Right renal cortex interstitium (tissue), 3 donors: ENCODE results near the gene FSCN2. TPM values are rescaled to one million over a fixed set of nuclear protein-coding genes. Genes with fewer than 3 reads are reported as not detected.
A peak's percentile ranks its signal among the peaks of the same experiment; 100 is the strongest.

Experiments used
- DNase-seq, 3 donors: peaks; one replicate each; pipeline ENCODE4 v3.0.0-alpha.2; 2013; ENCODE audit warnings: low read depth in 3 of 3, low spot score in 2 of 3
- polyA plus RNA-seq, 3 donors: library from polyadenylated mRNA; unstranded; fragments of 120-200 nt; gene quantifications; one replicate each; pipeline ENCODE4 v1.2.1, GENCODE V29; 2013; ENCODE audit not compliant: insufficient read length in 3 of 3

FSCN2 gene
- polyA plus RNA-seq, 3 donors: 1.00 to 1.2 (median 1.1) TPM

DNA sequence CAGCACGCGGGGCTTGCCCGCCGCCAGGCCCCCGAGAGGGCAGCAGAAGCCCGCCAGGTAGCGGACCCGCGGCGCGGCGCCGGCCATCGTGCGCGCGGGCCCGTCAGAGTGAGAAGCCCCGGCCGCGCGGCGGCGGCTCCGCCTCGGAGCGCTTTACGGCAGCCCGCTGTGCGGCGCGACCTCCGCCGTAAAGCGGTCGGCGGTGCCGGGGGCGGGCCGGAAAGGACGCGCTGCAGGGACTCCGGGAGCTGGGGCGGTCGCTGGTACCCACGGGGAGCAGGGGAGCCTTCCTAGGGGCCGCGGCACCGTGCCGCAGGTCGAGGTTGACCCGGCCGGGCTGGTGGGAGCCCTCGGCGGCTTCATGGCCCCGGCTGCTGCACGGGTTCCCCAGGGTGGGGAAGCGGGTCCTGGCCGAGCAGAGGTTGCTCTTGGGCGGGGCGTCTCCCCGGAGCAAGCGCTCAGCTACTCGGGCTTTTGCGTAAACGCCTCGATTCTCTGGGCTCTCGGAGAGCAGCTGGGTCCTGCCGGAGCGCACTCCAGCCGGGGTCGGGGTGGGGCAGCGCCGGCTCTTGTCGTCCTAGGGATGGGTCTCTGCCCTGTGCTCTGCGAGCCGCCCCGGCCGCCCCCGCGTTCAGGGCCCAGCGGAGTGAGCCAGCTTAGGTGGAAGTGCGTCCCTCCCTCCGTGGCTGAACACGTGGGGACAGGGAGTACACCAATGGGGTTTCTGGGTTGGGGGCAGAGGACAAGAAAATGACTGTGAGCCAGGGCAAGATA lies 24.3 kb downstream of the FSCN2 start, which contains the start of gene FAAP100:
FAAP100 (minus strand) TSS at position 110 of the 774 bp plus-strand sequence; CDS start at position 87, 23 bp downstream.
- DNase-seq: peak in 1 of 3 donors; percentile 72

DNA sequence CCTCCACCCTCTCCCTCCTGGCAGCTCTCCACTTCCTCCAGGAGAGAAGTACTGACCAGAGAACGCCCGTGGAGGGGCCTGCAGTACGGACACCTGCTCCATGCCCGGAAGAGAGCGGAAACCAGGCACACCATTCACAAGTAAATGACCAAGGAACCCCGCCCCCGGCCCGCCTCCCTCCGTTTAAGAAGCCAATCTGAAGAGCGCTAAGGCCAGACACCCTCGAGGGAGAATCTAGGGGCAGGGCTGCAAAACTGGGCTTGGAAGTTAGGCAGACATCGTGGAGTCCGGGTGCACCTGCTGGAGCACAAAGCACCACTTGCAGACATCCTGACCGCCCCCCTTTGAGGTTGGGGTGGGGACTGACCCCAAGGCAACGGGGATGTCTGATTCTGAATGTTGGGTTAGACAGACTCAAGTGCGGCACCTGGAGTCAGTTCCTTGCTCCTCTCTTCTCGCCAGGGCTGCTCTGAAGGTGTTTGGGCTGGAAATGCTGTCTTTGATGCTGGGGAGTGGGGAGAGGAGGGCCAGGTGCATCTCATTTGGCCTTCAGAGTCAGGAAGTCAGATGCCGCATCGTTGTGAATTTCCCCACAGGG lies 24.9 kb downstream of the FSCN2 start:
- no peak for DNase-seq

DNA sequence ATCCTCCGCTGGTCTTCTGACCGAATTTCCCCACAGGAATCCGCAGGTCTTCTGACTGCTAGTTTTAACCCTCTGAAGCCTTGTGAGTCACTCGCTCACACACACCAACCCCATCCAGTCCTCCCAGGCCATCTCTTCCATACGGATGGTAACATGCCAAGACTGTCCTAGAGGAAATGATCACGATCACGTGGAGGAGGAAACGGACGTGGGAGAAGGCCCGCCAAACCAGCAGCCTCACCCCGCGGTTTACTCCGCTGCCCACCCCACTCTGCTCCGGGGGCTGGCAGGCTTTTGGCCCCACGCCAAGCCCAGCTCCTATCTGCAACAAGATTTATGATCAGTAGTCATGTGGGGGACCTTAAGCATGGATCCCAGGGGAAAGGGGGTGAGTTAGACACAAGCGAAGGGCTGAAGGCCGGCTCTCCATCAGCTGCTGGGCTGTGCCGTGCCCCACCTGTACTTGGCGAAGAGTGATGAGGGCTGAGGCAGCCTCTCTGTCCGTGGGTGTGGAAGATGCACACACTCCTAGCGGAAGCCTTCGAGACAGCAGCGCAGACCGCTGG lies 25.5 kb downstream of the FSCN2 start:
- DNase-seq: no peak

DNA sequence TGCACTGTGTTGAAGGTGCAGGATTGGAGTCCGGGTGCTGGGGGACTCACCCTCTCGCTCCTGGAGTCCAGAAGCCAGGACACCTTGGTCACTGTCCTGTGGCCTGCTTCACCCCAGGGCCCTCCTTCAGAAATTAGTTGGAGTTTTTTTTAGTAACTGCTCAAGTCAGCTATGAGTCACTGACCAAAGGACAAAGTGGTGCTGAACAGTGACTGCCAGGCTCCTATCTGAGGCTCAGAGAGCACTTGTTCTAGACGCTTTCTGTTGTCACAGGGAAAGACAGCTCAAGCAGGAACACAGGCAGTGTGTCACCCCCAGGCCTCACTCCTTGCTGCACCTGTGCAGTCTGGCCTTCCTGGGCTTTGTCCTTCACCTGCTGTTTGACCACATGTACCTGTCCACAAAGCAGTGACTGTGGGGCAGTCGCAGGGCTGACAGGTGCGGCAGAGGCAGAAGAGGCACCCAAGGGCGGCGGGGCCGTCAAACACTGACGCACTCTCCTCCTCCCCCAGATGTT lies 28.1 kb downstream of the FSCN2 start:
- no peak for DNase-seq

DNA sequence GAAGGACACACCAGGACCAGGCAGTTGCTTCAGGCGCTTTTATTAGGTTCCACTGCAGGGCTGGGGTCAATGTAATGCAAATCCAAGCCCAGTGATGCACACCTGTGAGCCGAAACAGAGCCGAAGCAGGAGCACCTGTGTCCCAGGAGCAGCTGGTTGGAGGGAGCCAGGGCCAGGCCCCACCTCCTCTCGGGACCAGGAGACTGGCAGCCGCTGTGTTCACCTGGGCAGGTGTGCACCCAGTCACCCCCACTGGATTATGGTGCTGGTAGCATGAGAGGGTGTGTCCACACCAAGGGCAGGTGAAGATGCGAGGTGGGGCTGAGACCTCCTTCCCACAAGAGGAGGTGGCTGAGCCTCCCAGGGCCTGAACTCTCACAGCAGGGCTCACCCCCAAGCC lies 28.7 kb downstream of the FSCN2 start:
- DNase-seq: no peak

DNA sequence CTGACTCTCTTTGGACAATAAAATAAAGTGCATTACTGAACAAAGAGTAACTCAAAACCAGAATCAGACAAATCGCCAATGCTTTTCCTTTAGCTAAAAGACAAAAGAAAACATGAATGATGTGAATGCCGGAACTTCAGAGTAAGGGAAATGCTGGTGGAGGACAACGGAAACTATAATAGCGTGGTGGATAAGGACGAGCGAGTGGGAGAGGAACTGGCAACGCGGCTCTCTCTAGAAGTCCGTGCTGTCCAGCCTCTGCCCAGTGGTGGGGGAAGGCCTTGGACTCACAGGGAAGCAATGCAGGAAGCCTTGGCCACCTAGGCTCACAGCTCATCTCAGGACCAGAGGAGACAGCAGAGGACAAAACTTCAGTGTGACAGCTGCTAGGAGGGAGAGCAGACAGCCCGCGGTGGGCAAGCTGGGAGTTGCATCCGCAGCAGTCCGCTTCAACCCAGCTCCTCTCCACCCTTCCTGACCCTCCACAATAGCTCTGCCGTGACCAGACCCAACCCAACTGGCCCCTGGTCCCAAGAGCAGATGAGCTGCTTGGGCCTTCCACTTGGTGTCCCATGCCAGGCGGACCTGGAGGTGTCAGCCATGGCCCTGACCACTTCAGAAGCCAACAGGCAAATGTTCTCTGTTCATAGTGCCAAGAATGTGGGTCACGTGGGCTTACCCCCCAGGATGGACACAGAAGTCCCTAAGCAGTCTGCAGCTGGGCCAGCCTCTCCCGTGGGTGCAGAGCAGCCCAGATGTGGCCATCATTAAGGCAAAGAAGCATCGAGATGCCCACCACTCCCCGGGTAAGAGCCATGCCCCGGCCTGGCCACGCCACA lies 29.3 kb downstream of the FSCN2 start:
- DNase-seq: no peak

DNA sequence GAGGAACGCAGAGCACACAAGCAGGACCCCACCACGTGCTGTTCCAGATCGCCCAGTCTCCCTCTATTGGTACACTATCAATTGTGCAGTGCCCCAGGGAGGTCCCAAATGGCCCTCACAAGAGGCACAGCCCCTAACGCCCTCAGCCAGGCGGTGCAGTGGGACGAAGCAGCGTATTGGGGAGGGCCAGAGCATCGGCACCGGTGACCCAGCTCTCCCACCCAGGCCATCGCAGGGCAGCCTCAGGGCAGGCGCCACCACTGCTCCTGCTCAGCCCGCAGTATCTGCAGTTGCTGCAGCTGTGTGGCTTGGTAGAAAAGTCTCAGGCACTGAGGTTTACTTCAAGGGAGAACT lies 29.9 kb downstream of the FSCN2 start:
- DNase-seq: no peak

DNA sequence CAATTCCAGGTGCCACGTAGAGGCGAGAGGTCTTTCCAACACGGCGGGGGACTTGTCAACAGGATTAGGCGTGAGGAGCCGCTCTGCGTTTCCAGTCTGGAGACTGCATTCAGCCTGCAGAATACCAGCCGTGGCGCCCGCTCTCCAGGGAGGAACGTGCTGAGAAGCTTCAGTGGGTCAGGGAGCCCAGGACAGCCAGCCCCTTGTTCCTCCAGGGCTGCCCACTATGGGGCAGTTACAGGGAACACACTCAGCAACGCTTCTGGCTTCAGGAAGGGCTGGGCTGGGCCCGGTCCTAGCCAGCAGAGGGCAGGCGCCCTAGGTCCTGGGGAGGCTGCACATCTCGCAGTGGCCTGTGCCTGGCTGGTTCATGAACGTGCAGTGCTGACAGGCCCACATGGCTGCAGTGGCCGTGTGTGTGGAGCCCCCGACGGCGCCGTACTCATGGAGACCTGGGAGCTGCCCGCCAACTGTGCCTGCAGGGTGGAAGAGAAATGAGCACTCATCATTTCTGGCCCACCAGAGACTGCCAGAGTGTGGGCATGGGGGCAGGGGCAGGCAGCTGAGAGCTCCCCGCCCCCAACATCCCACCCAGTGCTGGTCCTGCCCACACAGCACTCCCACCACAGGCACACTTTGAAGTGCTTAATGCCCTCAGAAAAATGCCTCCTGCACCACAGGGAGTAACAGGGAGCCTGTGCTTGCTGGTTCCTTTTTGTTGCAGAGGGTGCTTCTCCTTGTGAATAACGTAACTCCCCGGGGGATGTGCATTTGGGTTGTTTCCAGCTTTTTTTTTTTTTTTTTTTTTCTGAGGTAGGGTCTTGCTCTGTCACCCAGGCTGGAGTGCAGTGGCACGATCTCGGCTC lies 31.0 kb downstream of the FSCN2 start:
- no peak for DNase-seq

DNA sequence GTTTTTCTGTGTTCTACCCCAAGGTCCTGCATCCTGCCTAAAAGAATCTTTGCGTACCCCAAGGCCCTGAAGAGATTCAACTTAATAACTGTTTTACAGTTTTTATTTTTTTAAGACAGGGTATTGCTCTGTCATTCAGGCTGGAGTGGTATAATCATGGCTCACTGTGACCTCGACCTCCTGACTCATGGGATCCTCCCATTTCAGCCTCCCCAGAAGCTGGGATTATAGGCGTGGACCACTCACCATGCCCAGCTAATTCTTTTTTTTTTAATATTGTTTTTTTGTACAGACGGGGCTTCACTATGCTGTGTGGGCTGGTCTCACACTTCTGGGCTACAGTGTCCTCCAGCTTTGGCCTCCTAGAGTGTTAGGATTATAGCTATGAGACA lies 33.3 kb downstream of the FSCN2 start:
- DNase-seq: no peak

DNA sequence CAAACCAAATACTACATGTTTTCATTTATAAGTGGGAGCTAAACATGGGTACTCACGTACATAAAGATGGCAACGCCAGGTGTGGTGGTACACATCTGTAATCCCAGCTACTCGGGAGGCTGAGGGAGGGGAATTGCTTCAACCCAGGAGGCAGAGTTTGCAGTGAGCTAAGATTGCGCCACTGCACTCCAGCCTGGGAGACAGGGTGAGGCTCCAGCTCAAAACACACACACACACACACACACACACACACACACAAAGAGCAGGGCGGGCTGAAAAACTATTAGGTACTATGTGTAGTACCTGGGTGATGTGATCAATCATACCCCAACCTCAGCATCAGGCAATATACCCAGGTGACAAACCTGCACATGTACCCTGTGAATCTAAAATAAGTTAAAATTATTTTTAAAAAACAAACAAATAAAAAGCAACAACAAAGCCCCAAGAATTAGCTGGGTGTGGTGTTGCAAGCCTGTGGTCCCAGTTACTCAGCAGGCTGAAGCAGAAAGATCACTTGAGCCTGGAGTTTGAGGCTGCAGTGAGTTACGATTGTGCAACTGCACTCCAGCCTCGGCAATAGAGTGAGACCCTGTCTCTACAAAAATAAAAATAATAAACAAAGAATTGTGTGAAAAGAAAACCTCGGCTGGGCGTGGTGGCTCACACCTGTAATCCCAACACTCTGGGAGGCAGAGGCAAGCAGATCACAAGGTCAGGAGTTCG lies 35.8 kb downstream of the FSCN2 start:
- DNase-seq: no peak

DNA sequence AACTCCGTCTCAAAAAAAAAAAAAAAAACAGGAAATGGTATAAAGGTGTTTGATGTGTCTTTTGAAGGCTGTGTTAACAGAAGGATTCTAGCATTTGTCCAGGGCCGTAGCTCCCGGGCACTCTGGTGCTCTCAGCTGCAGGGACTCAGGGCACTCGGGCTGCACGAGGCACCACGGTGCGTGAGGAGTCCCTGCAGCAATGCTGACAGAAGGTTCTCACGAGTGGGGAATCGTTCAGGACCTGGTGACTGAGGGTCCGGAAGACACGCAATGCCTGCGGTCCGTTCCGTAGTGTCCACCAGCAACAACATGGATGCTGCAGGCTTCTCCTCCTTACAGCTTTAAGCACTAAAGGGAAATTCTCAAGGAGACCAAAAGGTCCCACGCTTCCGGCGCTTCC lies 36.6 kb downstream of the FSCN2 start:
- no peak for DNase-seq

DNA sequence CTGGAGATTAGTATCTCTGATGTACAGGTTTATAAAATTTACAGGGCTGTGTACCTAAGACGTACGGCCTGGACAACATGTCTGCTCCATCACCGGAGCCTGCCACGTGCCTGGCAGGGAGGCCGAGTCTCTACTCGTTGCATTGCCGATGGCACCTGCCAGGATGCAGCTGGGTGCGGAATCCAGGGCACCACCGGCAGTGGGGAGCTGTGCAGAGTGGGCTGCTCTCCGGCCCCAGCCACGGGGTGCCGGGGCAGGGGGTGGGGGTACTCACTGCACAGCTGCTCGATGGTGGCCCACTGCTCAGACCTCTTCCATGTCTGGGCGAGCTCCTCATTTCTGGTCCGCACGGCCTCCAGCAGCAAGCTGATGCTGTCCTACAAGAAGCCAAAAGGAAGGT lies 37.1 kb downstream of the FSCN2 start:
- no peak for DNase-seq

DNA sequence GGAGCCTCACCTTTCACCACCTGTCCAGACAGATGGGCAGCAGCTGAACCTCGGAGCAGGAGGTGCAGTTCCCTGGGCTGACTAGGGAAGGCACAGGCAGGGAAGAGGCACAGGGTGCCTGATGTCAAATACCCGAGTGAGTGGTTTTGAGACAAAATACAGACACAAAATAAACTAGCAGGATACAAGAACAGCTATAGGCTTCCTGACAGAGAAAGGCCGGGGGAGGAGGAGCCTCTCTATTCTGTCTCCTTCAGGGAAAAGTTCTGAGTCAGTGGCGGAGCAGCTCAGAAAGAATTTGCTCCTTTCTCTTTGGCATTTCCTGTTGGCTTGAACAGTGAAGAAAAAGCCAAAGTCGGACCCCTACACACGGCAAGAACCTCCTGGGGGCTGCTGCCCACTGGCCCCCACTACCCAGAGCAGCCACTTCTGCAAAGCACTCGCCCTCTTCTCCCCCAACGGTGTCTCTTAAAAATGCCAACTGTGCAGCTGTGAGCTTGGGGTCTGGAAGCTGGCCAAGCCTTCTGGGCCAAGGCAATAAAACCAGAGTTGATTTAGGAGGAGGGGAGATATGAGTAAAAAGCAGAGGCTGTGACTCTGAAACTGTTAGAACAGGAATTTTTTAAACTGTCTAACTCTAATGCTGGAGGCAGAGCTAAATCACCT lies 38.4 kb downstream of the FSCN2 start:
- peak in 1 of 3 donors; percentile 59 for DNase-seq

DNA sequence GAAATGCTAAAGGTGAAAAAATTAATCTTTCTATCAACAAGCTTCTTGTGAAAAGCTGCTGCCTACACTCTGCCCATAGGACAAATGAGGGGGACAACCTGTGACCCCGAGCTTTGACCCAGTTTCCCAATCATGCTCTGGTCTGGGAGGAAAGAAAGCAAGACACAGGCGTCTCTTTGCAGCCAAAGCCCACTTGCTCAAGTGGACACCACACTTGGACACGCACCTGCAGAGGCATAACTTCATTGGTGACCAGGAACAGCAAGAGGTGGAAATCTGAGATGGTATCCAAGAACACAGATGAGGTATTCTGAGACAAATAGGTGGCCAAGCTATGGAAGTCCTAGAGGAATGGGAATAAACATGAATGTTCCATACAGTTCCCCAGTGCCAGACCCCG lies 39.0 kb downstream of the FSCN2 start:
- DNase-seq: no peak

DNA sequence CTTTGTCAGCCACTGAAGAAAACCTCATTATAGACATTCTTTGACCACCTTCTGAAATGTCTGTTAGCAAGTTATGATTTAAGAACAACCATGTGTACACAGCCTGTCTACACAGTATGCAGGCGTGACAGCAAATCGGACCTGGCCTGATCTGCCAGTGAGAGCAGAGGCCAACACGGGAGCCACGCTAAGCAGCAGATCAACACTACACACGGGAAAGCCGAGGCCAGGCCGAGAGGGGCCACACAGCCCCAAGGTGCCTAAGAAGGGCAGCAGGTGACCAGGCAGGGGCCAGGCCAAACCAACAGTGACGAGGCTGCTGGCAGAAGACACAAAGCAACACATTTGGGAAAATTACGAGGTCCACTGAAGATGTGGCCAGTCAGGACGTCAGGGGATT lies 40.2 kb downstream of the FSCN2 start:
- DNase-seq: no peak

DNA sequence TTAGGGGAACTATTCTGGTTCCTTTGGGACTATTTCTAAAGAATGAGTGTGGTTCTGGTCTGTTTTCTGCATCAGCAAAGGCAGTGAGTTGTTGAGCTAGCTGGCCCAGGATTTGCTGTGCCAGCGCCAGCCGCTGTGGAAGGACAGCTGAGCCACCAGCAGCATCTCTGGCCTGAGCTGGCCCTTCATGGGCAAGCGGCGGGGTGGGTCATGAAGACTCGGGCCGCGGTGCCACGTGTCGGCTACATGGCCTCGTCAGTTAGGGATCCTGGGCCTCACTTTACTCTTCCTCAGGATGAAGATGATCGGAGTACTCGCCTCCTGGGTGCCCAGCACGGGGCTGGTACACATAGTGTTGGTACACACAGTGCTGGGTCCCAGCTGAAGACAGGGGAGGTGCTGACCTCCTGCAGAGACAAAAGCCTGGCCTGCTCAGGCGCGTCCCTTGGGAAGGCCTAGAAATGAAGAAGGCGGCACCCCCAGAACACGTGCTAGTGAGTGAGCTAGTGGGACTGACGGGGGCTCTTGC lies 41.9 kb downstream of the FSCN2 start:
- no peak for DNase-seq

DNA sequence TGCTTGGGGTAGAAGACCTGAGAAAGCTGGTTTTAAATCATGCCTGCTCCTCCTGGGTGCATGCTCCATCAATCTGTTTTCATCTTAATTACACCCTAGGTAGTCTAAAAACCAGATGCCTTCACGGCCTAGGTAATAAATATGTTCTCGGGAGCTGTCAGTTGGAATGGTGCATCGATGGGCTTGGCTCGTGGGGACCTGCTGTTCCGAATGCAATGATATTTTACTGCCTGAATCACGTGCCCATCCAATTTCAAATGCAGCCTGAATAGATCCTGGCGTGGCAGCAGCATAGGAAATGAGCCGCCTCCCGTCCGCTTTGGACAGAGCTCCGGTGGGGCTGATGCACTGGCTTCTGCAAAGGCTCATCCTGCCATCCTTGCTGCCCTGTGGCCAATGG lies 42.8 kb downstream of the FSCN2 start:
- no peak for DNase-seq

DNA sequence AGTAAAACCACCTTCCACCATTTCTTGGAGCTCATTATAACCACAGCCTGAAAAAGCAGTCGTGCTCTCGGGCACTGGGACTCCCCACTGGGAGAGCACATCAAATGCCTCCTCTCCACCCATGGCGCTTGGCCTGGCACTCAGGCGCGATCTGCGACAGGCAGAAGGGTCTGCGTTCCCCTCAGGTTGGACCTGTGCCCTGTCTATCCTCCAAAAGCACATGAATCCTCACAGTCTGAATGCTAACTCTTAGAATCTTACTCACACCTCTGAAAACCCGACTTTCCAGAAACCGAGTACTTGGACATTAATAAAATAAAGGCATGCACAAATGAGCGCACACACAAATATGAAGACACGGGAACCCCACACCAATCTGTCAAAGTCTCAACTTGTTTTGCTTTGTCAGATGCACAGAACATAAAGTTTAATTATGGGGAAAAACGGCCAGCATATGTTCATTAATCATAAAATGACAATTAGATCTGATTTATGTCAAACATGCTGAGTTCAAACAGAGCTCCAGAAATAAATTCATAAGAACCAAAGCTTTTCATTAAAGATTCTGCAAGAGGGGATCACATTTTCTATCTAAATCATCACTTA lies 44.5 kb downstream of the FSCN2 start:
- DNase-seq: no peak
